ENCODE data around the gene LYVE1.

LYVE1 gene

DNA sequence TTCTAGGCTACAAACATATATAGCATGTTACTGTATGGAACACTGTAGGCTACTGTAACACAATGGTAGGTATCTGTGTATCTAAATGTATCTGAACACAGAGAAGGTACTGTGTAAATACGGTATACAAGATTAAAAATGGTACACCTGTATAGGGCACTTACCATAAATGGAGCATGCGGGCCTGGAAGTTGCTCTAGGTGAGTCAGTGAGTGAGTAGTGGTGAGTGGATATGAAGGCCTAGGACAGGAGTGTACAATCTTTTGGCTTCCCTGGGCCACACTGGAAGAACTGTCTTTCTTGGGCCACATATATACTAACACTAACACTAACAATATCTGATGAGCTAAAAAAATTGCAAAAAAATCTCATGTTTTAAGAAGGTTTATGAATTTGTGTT lies 48.8 kb downstream of the LYVE1 start:
- no peak for DNase-seq

DNA sequence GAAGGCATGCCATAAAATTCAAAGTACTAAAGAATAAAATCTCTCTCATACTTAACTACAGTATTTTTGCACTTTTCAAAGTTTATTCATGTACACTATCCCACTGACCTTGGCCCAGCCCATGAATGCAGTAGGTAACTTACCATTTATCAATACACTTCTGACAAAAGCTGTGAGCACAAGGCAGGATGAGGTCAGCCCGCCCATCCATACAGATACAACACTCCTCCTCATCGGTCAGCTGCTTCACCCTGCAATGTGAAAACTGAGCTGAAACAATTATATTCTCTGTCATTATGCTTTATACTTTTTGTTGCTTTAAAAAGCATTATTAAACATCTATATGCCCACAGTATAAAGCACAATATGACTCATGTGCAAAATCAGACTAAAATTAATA lies 49.6 kb downstream of the LYVE1 start:
- DNase-seq = no peak

DNA sequence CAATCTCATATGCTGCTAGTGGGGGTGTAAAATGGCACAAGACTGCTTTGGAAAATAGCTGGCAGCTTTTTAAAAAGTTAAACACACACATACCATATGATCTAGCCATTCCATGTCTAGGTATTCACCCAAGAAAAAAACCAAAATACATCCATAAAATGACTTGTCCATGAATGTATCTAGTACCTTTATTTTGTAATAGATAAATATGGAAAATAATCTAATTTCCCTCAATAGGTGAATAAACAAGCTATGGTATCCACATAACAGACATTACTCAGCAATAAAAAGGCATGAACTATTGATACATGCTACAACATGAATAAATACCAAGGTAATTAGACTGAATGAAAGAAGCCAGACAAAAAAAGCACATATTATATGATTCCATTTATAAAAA lies 50.3 kb downstream of the LYVE1 start:
- no peak for DNase-seq

DNA sequence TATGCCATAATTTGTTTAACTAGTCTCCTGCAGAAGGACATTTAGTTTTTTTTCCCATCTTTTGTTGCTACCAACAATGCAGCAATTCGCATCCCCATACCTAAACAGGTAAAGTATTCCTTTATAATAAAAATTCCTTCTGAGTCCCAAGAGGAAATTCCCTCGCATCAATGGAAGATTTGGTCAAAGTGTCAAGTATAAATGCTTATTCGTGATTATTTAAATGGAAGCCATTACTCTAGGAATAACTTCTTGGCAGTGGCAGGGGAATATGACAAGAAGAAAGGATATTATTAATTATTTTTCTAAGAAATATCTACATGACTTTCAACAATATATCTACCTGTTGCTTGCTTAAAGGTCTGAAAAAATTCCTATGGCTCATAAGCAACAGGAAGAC lies 53.0 kb downstream of the LYVE1 start:
- DNase-seq = no peak

DNA sequence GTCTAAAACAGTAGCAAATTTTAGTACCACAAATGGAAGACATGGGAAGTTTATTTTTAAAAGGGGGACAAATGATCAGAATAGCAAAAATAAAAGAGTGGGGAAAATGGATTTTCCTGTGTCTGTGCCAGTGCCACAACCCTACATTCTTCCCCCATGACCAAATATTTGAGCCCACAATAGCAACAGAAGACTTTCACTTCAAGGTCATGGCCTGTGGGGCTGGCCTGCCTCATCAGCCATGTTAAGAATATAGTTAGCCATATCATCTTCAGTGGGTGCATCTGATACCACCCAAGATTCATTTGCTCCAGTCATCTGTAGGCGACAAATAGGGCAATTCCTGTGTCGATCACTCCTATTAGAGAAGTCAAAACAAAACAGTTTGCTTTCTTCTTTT lies 53.8 kb downstream of the LYVE1 start:
- no peak for DNase-seq

DNA sequence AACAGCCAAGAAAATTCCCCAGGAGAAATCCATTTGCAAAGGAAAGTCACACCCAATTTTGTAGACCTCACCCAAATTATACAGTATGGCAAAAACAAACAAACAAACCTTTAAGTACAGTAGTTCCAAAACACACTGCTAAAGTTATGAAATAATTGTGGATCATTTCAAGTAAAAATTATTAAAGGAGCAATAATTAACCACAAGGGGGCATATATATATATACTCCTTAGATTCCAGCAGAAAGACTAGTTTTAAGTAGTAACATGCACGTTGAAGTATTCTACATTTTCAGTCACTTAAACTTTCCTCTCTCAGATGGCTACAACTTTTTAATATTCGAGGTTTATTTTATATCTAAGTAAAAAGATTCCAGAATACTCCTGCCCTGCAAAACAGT lies 54.3 kb downstream of the LYVE1 start:
- no peak for DNase-seq

DNA sequence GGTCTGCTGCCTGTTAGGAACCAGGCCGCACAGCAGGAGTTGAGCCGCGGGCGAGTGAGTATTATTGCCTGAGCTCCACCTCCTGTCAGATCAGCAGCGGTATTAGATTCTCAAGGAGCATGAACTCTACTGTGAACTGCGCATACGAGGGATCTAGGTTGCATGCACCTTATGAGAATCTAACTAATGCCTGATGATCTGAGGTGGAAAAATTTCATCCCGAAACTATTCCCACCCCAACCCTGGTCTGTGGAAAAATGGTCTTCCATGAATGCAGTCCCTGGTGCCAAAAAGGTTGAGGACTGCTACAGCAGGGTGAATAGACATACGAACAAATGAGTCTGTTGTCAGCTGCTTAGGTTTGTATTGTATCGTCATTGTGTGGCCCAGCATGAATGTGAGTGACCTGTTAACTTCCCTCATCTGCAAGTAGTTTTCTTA lies 57.3 kb downstream of the LYVE1 start:
- DNase-seq = no peak

All from activated CD4-positive, CD25-positive, alpha-beta regulatory T cell (primary cell).